ENCODE results near the gene ELF5.

ELF5 gene

DNA sequence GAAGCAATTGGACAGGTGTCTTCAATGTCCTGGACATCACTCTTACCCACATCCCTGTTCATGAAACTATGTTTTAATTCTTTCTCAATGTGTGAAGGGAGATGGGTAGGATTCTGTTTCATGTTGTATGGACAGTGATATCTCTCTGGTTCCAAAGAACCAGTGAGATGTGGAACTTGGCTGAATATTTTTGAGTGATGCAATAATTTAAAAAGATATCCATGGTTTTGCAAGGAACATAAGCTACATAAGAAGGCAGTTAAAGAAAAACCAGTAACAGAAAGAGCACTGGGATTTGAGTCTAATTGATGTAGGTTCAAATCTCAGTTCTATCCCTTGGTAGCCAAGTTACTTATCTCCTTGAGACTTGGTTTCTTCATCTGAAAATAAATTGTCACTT lies 7.7 kb upstream of the ELF5 start:
- DNase-seq = no peak

DNA sequence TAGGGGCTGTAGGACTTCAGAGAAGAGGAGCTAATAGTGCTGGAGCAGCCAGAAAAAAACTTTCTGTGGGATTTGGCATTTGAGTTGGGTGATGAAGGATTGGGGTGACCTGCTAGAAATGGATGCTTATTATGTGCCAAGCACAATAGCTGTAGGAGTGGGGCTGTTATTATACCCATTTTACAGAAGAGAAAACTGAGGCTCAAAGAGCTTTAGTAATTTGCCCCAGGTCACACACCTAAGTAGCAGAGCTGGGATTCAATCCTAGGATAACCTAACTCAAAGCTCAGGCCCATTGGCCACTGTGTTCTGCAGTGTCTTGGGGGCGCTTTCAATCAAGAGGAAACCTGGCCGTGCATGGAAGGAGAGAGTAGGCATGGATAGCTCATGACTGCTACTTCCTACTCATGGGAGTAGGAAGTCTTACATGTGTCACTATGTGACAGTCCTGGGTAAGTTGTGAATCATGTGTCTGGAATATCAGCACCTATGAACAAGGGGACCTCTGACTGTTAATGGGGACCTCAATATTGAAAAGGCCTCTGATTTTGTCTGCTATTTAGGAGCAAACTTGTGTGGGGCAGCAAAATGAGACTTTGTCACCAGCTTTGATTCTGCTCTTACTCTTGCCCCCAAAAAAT lies 6.1 kb upstream of the ELF5 start:
- DNase-seq = no peak

DNA sequence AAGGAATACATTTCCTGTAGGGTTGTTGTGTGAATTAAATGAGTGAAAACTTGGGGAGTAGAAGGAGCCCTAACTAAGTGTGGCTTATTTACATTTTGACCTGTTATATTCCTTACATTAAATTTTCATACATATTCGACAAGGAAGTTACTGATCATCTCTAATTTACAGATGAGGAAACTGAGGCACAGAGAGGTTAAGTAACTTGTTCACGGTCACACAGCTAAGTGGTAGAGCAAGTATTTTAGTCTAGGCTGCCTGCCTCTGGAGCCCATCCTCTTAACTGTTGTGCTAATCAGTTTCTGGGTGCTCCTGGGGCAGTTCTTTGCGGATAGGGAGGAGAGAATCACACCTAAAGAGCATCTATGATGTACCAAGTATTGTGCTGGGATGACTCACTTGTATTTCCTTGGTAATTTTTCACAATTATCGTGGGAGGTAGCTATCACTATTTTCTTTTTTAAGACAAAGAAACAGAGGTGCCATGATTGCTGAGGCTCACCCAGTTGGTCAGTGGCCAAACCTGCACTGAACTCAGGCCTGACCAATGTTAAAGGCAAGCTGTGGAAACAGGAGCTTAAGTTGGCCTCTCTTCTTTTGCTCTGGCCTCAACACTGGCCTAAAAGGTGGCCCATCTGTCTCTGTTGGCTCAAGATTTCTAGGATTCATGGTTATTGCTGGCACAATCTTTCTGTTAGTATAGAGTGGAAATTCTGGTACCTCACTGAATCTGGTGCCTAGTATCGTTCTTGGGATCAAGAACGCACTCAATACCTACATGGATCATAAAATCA lies 2.9 kb upstream of the ELF5 start:
- DNase-seq = no peak

DNA sequence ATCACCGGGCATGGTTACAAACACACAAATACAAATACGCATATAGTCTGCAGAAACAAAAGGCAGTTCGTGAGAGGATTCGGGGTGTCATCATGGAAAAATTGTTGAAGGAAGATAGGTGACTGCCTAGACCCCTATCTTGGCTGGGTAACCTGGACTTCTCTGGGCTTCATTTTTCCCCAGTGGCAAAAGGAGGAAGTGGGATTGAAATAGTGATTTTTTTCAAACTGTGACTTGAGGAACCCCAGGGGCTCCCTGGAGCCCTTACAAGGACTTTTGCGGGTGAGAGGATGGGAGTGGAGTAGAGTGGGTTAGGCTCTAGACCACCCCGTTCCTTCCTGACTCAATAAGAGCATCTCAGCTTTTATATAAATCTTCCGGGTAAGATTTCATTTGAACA lies 1.0 kb upstream of the ELF5 start:
- DNase-seq = no peak

DNA sequence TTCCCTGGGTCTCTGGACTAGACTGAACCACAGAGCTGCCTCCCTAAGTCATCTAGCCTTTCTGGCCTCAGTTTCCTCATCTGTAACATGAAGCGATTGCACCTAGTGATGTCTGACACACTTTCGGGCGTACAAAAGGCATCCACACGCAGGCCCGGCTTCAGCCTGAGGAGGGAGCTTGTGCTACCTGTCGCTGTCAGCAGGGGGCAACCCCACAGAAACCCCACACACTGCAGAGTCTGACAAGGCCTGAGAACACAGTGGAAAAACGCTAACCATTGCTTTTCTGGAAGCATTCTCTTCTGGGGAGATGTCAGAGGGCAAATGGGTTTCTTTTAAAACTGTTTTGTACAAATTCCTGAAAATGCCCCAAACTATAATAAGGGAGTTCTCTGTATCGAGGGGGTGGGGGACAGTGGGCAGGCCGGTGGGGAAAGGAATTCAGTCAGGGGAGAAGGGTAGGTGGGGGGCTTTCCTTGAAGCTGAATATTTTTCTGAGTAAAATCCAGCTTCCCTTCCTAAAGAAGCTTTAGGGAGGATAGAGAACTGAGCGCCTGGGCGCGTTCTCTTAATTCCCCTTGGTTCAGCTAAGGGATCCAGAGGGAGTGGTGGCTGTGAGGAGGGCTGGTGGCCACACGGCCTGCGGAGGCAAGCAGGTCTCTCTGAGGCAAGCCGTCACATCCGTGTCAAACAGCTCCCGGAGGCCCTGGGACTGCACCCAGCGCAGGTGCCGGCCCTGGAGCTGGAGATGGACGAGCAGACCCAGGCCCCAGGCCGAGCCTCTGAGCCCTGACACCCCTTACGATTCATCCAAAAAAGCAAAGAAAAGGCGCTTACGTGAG lies 533 bp downstream of the ELF5 start:
- DNase-seq = no peak

DNA sequence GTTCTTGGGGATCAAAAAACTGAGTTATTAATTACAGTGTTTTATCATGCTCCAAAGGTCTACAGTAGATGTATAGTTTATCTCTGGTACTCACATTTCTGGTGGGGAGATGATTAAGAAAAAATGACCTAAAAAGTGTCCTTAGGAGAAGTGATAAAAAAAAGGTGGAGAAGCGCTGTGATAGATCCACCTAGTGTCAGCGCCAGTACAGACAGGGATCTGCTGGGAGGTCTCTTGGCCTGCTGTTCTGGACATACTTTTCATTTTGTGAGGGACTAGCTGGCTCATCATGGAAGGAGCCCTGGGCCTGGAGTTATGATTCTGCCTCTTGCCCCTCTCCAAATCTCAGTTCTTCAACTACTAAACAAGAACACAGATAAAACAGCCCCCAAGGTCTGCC lies 2.9 kb downstream of the ELF5 start:
- no peak for DNase-seq

DNA sequence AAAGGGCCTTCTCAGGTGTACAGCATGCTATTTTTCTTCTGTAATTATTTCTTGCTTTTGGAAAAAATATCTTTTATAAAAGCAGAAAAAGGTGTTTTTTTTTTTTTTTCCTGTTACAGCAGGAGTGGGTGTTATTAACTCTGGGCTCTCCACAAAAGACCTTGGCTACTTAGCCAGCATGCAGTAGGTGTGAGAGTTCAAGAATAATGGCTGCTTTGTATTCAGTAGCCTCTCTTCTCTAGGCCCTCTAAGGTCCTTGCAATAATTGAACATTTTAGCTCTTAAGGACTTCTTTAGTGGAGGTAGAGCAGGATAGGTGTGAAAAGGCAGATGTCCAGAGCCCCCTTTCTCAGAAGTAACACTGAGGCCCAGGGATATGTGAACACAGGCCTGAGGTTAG lies 3.4 kb downstream of the ELF5 start:
- no peak for DNase-seq

DNA sequence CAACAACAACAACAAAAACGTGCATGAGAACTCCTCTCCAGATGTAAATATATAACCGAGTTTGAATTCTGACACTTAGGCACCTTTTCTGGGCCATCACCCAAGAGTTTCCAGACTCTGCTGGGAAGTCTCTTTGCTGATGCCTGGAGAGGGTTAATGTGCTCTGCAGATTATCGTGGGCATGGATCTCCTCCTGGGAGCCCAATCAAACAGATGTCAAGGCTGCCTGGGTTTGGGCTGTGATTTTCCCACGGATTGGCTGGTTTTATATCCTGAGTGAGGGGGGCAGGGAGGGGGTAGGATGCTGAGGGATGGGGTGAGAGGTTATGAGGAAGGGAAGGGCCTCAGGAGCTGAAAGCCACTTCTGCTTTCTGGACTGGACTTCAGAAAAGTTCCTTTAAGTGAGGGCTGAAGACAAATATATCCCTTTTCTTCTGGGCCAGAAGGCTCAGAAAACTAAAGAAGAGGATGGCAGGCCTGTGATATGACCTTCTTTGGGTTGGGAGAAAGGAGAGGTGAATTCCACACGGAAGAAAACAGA lies 4.2 kb downstream of the ELF5 start:
- no peak for DNase-seq

DNA sequence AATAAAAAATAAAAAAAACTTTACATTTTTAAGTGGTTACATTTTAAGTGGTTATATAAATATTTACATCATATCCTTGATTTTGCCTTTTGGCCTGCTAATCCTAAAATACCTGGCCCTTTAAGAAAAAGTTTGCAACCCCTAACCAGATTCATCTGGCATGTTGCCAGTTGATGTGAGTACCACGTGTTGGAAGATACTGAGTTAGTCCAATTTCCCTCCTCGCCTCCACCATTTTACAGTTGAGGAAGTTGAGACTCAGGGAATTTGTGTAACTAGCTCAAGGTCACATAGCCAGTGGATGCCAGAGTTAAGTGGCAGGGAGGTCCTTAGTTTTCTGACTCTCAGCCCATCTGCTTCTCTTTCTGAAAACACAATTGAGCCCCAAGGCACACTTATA lies 5.1 kb downstream of the ELF5 start:
- no peak for DNase-seq

DNA sequence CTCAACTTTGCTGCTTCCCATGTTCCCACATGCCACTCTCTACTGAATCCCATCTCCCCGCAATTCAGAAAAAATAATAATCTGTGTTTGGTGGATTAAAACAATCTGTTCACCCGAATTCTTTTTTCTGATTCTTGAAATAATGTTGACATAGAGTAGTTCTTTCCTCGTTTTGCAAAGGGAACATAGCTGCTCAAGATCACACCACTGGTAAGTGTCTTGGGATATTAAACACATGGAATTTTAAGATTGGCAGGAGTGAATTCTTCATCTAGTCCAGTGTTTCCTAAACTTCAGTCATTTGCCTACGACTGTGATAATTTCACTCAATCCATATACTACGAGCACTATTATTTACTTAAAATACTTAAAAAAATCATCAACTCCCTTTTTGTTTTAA lies 6.0 kb downstream of the ELF5 start:
- no peak for DNase-seq

DNA sequence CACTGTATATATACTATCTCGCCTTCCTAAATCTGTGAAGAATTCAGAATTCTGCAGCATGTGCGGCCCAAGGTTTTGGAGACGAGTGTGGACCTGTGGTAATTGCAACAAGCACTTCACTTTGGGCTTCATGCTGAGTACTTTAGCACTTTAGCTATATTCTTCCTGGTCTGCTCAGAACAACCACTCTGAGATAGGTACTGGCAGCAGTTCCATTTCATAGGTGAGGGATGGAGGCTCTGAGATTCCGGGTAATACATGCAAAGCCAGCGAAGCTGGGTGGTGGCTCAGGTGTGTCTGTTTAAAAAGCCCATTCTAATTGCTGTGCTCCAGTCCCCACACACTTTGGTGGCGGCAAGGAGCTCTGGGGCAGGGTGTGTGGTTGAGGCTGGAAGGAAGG lies 6.4 kb downstream of the ELF5 start:
- DNase-seq = no peak

DNA sequence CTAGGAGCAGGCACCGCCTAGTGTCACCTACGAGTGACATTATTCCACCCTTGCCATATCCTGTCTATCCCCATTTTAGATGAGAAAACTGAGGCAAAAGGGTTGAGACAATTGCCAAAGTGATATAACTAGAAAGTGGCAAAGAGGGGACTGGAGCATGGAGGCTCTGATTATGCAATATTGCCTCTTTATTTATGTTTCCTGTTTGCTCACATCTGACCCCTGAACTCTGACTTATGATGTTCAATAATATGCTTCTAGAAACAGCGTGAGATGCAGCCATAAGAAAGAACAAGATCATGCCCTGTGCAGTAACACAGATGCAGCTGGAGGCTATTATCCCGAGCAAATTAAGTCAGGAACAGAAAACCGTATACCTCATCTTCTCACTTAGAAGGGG lies 7.7 kb downstream of the ELF5 start:
- no peak for DNase-seq

DNA sequence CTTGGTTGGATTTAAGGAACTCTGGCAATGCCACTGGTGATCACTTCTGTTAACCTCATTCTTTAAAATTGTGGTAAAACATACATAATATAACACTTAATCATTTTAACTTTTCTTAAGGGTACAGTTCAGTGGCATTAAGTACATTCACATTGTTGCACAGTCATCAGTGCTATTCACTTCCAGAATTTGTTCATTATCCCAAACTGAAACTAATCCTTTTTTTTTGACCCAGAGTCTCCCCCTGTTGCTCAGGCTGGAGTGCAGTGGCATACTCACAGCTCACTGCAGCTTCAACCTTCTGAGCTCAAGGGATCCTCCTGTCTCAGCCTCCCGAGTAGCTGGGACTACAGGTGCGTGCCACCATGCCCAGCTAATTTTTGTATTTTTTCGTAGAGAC lies 10.6 kb downstream of the ELF5 start:
- no peak for DNase-seq

DNA sequence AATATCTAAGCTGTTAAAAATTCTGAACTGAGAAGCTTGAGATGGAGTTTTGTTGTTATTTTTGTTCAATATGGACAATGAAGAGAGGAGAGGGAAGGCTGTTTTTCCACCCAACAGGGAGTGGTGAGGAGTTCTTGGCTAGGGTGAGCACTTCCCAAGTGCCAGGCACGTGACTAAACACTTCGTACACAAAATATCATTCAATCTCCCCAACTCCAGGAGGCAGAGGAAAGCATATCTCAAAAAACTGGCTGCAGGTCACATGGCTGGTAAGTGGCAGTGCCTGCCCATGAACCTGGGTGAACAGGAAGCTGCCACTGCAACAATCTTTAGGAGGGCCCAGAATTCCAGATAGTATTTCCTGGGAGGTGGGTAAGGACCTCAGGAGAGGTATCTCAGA lies 11.6 kb downstream of the ELF5 start:
- no peak for DNase-seq

DNA sequence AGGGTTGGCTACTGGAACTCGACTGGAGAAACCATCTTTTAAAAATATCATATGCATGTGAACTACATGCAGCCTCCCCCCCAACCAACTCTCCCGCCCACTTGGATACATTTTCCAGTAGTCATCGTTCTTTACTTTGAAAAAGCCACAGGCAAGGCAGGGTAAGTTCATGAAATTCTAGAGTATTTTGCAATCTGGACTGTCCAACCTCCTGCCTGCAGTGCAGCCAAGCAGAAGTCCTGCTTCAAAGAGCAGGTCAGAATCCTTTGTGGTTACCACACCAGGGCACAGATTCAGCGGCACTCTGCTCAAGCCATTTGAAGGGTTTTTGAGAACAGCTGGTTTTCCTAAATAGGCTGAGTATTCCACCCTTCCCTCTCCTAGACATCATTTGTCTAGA lies 12.1 kb downstream of the ELF5 start:
- peak; percentile 73 for DNase-seq

DNA sequence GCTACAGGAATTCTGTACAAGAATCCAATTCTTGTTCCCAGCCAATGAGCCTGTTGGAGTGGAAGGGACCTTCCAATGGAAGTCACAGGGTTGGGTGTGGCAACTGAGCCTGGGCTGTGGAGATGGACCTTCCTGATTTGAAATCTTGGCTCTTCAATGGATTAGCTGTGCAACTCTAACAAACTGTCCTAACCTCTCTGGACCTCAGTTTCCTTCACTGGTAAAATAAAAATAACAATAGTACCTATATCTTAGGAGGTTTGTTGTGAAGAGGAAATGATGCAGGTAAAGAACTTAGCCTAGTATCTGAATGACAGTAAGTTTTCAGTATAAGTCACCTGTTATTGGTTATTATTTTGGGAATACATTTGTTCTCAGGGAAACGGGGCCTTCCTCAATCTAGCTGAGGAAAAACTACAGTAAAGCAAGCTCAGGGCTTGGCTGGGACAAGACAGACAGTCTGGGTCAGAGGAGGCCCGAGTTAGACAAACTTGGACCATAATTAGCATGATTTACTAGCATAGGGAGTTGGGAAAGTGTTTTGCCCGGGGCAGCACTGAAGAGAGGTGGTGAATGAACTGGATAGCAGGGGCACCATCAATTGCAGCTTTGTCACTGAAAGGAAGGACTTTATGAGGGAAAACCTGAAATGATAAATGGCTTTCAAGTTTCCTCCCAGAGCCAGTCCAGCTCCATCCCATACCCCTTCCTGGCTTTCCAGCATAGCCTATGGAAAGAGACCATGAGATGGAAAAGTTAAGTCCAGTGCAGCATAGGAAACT lies 13.7 kb downstream of the ELF5 start:
- DNase-seq = no peak

DNA sequence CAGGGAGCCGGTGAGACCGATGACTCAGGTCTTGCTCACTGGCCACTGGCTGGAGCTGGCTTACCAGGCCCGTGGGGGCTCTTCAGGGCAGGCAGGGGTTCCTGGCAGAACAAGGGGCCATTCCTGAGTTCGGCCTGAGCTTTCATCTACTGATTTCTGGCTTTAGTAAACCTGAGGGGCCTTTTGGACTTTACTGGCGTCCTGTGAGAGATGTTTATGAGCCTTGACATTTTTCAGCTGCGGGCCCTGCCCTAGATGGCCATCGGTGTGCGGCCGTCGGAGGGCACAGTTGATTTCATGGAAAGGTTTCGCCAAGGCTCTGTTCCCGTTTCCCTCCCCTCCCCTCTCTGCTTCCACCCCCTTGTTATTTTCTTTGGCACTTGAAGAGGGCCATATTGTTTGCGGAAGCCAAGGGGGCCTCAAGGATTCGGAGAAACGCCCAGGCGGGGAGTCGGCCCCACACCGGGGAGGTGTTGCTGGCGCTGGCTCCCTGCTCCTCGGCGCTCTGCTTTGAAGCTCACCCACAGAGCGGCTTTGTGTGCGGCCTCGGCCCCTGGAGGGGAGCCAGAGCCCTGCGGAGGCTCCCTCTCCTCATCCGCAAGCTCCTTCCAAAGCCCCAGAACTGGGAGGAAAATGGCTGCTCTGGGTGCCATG lies 17.7 kb downstream of the ELF5 start:
- DNase-seq = peak; percentile 65

DNA sequence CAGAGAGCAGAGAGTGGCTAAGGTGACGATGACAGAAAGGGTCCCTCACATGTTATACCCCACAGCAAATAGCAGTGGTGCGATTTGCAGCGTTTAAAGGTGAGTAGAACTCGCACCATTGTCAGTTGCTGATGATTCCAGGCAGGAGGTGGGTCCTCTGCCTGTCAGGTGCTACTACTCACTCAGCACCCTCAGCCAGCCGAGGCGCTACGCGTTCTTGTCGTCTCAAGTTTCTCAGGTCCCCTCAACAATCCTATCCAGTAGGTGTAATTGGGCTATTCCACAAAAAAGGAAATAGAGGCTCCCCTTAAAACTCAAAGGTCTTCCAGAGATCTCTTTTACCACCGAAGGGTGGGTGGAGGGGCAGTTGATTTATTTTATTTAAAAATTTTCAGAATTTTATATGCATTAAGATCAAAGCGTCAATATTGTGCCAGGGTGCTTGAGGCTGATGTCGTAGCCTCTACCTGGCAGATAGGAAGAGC lies 18.3 kb downstream of the ELF5 start:
- no peak for DNase-seq

DNA sequence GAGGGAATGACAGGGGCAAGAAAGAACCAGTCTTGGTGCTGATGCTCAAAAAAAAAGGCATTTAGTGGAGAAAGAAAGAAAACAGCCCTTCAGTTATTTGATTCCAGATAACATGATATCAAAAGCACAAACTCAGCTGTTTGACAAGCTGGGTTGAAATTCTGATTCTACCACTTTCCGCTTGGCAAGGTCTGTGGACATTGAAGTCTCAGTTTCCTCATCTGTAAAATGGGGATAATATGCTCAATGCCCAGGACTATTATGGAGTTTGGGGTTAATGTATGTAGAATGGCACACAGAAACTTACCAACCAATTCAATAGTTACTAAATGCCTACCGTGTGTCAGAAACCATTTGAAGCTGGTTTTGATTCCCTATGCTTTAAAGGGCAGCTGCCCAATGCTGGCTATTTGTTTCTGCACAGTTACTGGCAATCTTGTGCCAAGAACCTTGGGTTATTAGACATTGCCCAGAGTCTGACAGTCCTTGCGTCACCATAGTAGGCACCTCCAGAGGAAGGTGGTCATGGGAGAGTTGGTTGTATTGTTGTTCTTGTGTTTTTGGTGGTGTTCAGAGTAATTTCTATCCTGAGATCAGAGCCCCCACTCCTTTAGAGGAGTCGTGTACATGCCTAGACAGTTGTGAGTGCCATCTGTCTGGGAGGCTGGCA lies 19.5 kb downstream of the ELF5 start:
- DNase-seq = no peak

DNA sequence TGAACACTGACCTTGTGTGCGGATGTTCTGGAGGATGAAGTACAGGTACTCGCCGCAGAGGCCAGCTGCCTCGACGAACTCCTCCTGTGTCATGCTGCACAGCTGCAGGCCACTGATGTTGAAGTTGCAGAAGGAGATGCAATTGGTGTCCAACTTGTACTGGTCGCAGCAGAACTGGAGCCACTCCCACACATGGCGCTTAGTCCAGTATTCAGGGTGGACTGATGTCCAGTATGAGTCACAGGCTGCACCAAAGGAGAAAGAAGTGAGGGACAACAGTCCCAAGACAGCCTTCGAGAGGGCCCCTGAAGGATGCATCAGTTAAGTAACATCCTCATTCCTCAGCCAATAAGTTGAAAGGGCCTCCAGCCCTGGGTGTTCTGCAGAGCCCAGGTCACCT lies 20.1 kb downstream of the ELF5 start:
- DNase-seq = no peak

DNA sequence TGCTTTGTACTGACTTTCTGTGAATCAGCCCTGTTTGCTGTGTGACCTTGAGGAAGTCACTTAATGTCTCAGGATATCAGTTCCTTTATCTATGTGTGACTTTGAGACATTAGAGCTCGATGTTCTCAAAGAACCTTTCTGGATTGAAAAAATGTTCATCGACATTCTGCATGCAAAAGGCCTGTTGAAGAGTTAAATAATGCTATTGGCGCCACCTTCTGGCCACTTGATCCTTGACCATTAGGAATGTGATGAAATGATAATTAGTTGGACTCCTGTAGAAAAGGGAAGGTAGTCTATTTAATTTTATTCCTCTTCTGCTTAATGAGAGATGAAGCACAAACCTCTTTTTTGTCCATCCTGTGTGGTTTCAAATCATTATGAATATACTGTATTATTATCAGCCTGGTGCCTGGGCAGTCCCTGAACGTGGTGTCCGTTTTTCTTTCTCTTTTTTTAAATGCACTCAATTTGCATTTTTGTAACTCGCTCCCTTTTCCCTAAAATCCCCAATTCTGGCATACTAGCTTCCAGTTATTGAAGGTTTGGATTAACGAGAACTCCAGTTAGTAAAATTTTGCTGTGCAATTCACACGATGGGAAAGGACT lies 20.7 kb downstream of the ELF5 start:
- no peak for DNase-seq

Measured in right hindlimb (tissue), 1 donor.